ENCODE measurements around the gene SND1.

DNA sequence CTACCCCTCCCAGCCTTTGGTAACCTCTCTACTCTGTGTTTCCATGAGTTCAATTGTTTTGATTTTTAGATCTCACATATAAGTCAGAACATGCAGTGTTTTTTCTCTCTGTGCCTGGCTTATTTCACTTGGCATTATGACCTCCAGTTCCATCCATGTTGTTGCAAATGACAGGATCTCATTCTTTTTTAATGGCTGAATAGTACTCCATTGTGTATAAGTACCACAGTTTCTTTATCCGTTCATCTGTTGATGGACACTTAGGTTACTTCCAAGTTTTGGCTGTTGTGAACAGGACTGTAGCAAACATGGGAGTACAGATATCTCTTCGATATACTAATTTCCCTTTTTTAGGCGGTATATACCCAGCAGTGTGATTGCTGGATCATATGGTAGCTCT lies 237.7 kb downstream of the SND1 start:
- no peak for TF ChIP-seq POLR2A (IDR thresholded peaks at IDR 0.05)
- TF ChIP-seq CTCF (IDR thresholded peaks at IDR 0.05 in 8 of 11, conservative IDR thresholded peaks at IDR 0.05 in 3 of 11), result no peak
